Measurements from ENCODE around the gene LTA4H.

Gene LTA4H

GRCh38 chr12:95967301-95967700, 68.1 kb downstream of the LTA4H start:
- no peak overlapping the region for H3K27ac ChIP-seq
- H3K4me3 ChIP-seq (ENCODE audit: low read depth in 1 of 2, low read length in 1 of 2), result no peak overlapping the region
- peaks cover 5% of the 10 kb centered on the region for H3K36me3 ChIP-seq
- H3K27me3 ChIP-seq, result no peaks in the 10 kb centered on the region
- H3K9me3 ChIP-seq, result no peaks in the 10 kb centered on the region
- no peaks in the 10 kb centered on the region for H3K4me1 ChIP-seq (ENCODE audit: control insufficient read depth in 1 of 2, insufficient read depth in 1 of 2, low read depth in 1 of 2, low read length in 1 of 2)
- no peak for TF ChIP-seq CTCF (IDR thresholded peaks at IDR 0.05)

GRCh38 chr12:95966287-95966870, 69.0 kb downstream of the LTA4H start:
- Histone ChIP-seq H3K36me3 (no peaks in the 10 kb centered on the region), H3K27ac (no peak overlapping the region), H3K4me1 (ENCODE audit: control insufficient read depth in 1 of 2, insufficient read depth in 1 of 2, low read depth in 1 of 2, low read length in 1 of 2) (no peaks in the 10 kb centered on the region), H3K9me3 (no peaks in the 10 kb centered on the region), H3K4me3 (ENCODE audit: low read depth in 1 of 2, low read length in 1 of 2) (no peak overlapping the region), H3K27me3 (no peaks in the 10 kb centered on the region)
- TF ChIP-seq CTCF (IDR thresholded peaks at IDR 0.05), result no peak

GRCh38 chr12:95963096-95963495, 72.3 kb downstream of the LTA4H start:
- no peaks in the 10 kb centered on the region for H3K4me1 ChIP-seq (ENCODE audit: control insufficient read depth in 1 of 2, insufficient read depth in 1 of 2, low read depth in 1 of 2, low read length in 1 of 2)
- H3K27me3 ChIP-seq, result no peaks in the 10 kb centered on the region
- H3K36me3 ChIP-seq, result no peaks in the 10 kb centered on the region
- TF ChIP-seq CTCF (IDR thresholded peaks at IDR 0.05), result no peak
- no peak overlapping the region for H3K27ac ChIP-seq
- no peak overlapping the region for H3K4me3 ChIP-seq (ENCODE audit: low read depth in 1 of 2, low read length in 1 of 2)
- H3K9me3 ChIP-seq, result no peaks in the 10 kb centered on the region

- no peak overlapping the region for H3K27ac ChIP-seq
- no peak for TF ChIP-seq CTCF (IDR thresholded peaks at IDR 0.05)
- no peaks in the 10 kb centered on the region for H3K36me3 ChIP-seq
- no peaks in the 10 kb centered on the region for H3K27me3 ChIP-seq
- H3K4me3 ChIP-seq (ENCODE audit: low read depth in 1 of 2, low read length in 1 of 2), result no peak overlapping the region
- no peaks in the 10 kb centered on the region for H3K9me3 ChIP-seq
- H3K4me1 ChIP-seq (ENCODE audit: control insufficient read depth in 1 of 2, insufficient read depth in 1 of 2, low read depth in 1 of 2, low read length in 1 of 2), result no peaks in the 10 kb centered on the region
Measured at GRCh38 chr12:95962222-95962621, 73.2 kb downstream of the LTA4H start.

- Histone ChIP-seq H3K36me3 (no peaks in the 10 kb centered on the region), H3K9me3 (no peaks in the 10 kb centered on the region), H3K4me1 (ENCODE audit: control insufficient read depth in 1 of 2, insufficient read depth in 1 of 2, low read depth in 1 of 2, low read length in 1 of 2) (no peaks in the 10 kb centered on the region), H3K27me3 (no peaks in the 10 kb centered on the region), H3K27ac (no peak overlapping the region), H3K4me3 (ENCODE audit: low read depth in 1 of 2, low read length in 1 of 2) (no peak overlapping the region)
- no peak for TF ChIP-seq CTCF (IDR thresholded peaks at IDR 0.05)
Measured at GRCh38 chr12:95960241-95960640, 75.1 kb downstream of the LTA4H start.

- no peak for TF ChIP-seq CTCF (IDR thresholded peaks at IDR 0.05)
- Histone ChIP-seq H3K9me3 (no peaks in the 10 kb centered on the region), H3K36me3 (no peaks in the 10 kb centered on the region), H3K27ac (no peak overlapping the region), H3K4me1 (ENCODE audit: control insufficient read depth in 1 of 2, insufficient read depth in 1 of 2, low read depth in 1 of 2, low read length in 1 of 2) (no peaks in the 10 kb centered on the region), H3K27me3 (no peaks in the 10 kb centered on the region), H3K4me3 (ENCODE audit: low read depth in 1 of 2, low read length in 1 of 2) (no peak overlapping the region)
Measured at GRCh38 chr12:95959107-95959506, 76.3 kb downstream of the LTA4H start.
